Measurements from ENCODE around the gene GPR137B. TPM values are rescaled to one million over a fixed set of nuclear protein-coding genes. Genes with fewer than 3 reads are reported as not detected.

The GPR137B gene
- total and polyA plus RNA-seq, 11 donors, result 14.9 to 49.8 (median 43.7) TPM

DNA sequence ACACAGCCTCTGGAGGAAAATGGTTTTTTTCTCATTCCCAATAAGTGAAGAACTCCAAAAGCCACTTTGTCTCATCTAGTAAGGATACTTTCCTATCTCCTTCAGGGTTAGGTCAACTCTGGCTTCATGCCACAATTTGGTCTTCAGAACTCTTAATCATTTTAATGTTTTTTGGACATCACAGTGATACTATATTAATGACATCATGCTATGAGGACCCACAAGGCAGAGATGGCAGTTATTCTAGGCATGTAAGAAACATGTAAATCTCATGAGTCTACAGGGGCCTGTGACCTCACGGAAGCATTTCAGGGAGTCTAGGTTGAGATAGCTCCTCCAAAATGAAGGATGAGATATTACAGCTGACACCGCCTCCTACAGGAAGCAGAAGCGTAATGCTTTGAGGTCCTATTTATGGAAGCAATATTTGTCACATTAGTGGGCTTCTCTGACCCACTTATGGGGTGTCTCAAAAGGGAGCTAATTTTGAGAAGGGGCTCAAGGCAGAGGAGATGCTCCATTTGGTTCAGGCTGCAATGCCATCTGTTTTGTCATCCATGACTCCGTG is 5.0 kb upstream of the GPR137B start:
- Histone ChIP-seq H3K36me3 (no peaks in the 10 kb centered on the region), H3K9me3 (peaks cover 0 to 3% (median 0%) of the 10 kb centered on the region in 12 donors), H3K4me1 (peaks cover 0 to 12% (median 0%) of the 10 kb centered on the region in 12 donors), H3K4me3 (no peak overlapping the region), H3K27me3 (peaks cover 0 to 12% (median 0%) of the 10 kb centered on the region in 9 donors), H3K27ac (no peak overlapping the region)
- ATAC-seq, result no peak
- intact Hi-C loops (cut with DNase I), result no loop called here
- WGBS, 4 donors, result 84 to 90% (median 86%) methylated on average over 3 to 4 of the region's 4 CpGs
- no peak for DNase-seq
- TF ChIP-seq POLR2A (IDR thresholded peaks at IDR 0.05), result no peak
- TF ChIP-seq, protein P1, sequence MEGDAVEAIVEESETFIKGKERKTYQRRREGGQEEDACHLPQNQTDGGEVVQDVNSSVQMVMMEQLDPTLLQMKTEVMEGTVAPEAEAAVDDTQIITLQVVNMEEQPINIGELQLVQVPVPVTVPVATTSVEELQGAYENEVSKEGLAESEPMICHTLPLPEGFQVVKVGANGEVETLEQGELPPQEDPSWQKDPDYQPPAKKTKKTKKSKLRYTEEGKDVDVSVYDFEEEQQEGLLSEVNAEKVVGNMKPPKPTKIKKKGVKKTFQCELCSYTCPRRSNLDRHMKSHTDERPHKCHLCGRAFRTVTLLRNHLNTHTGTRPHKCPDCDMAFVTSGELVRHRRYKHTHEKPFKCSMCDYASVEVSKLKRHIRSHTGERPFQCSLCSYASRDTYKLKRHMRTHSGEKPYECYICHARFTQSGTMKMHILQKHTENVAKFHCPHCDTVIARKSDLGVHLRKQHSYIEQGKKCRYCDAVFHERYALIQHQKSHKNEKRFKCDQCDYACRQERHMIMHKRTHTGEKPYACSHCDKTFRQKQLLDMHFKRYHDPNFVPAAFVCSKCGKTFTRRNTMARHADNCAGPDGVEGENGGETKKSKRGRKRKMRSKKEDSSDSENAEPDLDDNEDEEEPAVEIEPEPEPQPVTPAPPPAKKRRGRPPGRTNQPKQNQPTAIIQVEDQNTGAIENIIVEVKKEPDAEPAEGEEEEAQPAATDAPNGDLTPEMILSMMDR (IDR thresholded peaks at IDR 0.05), result no peak

GRCh38 chr1:236139495-236139894 is 2.8 kb upstream of the GPR137B start:
- ATAC-seq (no peak), DNase-seq (no peak)
- TF ChIP-seq, protein P1 (IDR thresholded peaks at IDR 0.05), result no peak
- TF ChIP-seq POLR2A (IDR thresholded peaks at IDR 0.05), result no peak
- Histone ChIP-seq H3K4me1 (peaks cover 0 to 30% (median 13%) of the 10 kb centered on the region in 12 donors), H3K9me3 (no peaks in the 10 kb centered on the region), H3K27ac (no peak overlapping the region), H3K4me3 (no peak overlapping the region), H3K27me3 (peaks cover 0 to 12% (median 0%) of the 10 kb centered on the region in 9 donors), H3K36me3 (no peaks in the 10 kb centered on the region)
- 83 to 93% (median 89%) methylated on average over 4 of the region's 4 CpGs for WGBS, 4 donors
- intact Hi-C loops (cut with DNase I), result no loop called here

- Histone ChIP-seq H3K27me3 (peaks cover 0 to 12% (median 0%) of the 10 kb centered on the region in 9 donors), H3K4me3 (peak overlapping the region; percentile 44 to 98 (median 80)), H3K36me3 (peaks cover 0 to 4% (median 0%) of the 10 kb centered on the region in 9 donors), H3K9me3 (no peaks in the 10 kb centered on the region), H3K4me1 (peaks cover 0 to 40% (median 20%) of the 10 kb centered on the region in 12 donors), H3K27ac (peak overlapping the region in 10 of 12 donors; percentile 5 to 75 (median 57))
- intact Hi-C loops (cut with DNase I), result loop anchor here in 3 of 10 donors (2.0 to 10.0 kb wide), 3 partner anchors 140 to 144 kb away; partner anchors contain the start of gene ERO1B (in 3 of the 3)
- TF ChIP-seq, protein P1 (IDR thresholded peaks at IDR 0.05), result no peak
- TF ChIP-seq POLR2A (IDR thresholded peaks at IDR 0.05), result no peak
- 14 to 25% (median 19%) methylated on average over 18 of the region's 18 CpGs for WGBS, 4 donors
- peak in 1 of 4 donors; percentile 21 for ATAC-seq
- DNase-seq, result no peak
Measured at GRCh38 chr1:236140705-236141446, 1.5 kb upstream of the GPR137B start.

Measured in heart left ventricle (tissue), 16 donors.